ENCODE results near the gene BRCA1.
A peak's percentile ranks its signal among the peaks of the same experiment; 100 is the strongest.

BRCA1 gene

DNA sequence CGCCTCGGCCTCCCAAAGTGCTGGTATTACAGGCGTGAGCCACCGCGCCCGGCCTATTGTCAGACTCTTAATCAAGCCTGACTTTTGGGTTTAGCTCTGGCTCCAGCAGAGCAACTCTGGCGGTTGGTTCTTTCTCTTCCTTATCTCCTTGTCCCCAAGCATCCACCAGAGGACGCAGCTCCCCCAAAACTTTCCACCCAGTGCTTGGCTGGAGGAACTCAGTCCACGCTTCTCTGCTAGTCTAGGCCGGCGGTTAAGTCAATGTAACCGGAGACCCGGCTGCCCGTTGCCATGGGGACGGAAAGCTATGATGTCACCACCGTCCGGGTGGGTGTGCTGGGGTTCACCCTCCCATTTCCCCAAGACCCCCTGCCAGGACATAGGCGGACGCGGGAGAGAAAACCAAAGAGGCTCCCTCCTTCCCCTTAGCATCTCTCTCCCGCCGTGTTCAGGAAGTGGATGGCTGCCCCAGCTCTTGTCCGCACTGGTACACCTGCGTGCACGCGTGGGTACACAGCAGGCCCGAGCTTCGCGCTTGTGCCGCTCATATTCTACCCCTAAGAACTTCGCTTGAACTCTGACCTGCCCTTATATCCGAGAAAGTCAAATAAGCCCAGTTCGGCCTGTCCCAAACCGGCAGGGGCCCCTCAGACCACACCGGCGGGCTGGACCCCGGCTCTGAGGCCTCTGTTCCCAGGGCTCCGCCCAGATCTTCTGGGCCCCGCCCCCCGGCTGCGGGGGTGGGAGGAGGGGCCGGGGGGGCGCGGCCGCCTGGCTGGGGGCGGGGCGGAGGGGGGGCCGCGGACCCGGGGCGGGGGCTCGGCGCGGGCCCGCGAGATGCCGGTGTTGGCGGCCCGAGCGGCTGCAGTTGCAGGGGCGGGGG is 100.5 kb downstream of the BRCA1 start, which contains the start of gene RND2:
Gene RND2 (plus strand): TSS at position 825 of the 883 bp plus-strand sequence. CDS start 117 bp downstream, outside the sequence.
- Histone ChIP-seq H3K9ac (ENCODE audit: low read length) (peak within 1 kb of the TSS; percentile 54), H3K36me3 (ENCODE audit: control insufficient read depth, insufficient read depth, low read length) (no peaks in the 10 kb centered on the region), H3K4me1 (ENCODE audit: control insufficient read depth, insufficient read depth, low read length) (peaks cover 6% of the 10 kb centered on the region), H3K27me3 (ENCODE audit: control insufficient read depth, insufficient read depth, low read length) (no peaks in the 10 kb centered on the region), H3K27ac (ENCODE audit: low read depth, low read length) (peak within 1 kb of the TSS; percentile 70), H3K4me3 (ENCODE audit: low read length) (peak within 1 kb of the TSS; percentile 78)

DNA sequence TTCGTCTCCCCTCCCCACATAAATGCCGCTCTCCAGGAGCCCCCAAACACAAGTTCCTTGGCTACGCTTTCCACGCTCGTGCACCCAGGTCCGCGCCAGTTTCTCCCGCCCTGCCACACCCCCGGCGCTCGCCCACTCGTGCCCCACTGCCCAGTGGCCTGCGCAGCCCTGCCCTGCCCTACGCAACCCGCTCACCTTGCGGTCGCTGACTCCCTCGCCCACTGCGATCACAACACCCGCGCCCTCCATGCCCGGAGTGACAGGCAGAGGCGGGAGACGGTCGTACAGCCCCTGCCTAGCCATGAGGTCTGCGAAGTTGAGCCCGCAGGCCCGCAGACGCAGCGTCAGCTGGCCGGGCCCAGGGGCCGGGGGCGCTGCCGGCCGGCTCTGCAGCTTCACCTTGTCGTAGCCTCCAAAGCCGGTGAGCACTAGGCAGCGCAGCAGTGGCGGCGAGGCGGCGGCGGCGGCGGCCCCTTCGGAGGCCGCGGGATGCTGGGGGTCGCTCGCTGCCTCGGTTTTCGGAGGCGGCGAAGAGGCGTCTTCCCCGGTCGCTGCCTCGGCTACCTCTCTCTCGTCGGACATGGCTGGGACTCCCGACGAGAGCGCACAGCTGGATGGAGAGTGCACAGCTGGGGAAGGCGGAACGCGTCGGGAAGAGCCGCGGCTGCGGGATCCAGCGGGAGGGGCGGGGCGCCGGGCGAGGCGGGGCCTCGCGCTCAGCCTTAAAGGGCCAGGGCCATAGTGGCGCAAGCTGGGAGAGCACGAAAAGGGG is 103.2 kb downstream of the BRCA1 start, which contains the start of gene VAT1:
Gene VAT1 (minus strand): TSS at position 645 of the 772 bp plus-strand sequence. CDS start 63 bp downstream, at position 582.
- Histone ChIP-seq H3K4me3 (ENCODE audit: low read length) (peak within 1 kb of the TSS; percentile 99), H3K9ac (ENCODE audit: low read length) (peak within 1 kb of the TSS; percentile 70), H3K36me3 (ENCODE audit: control insufficient read depth, insufficient read depth, low read length) (peaks cover 8% of the 10 kb centered on the region), H3K4me1 (ENCODE audit: control insufficient read depth, insufficient read depth, low read length) (peaks cover 13% of the 10 kb centered on the region), H3K27me3 (ENCODE audit: control insufficient read depth, insufficient read depth, low read length) (no peaks in the 10 kb centered on the region), H3K27ac (ENCODE audit: low read depth, low read length) (peak within 1 kb of the TSS; percentile 82)

DNA sequence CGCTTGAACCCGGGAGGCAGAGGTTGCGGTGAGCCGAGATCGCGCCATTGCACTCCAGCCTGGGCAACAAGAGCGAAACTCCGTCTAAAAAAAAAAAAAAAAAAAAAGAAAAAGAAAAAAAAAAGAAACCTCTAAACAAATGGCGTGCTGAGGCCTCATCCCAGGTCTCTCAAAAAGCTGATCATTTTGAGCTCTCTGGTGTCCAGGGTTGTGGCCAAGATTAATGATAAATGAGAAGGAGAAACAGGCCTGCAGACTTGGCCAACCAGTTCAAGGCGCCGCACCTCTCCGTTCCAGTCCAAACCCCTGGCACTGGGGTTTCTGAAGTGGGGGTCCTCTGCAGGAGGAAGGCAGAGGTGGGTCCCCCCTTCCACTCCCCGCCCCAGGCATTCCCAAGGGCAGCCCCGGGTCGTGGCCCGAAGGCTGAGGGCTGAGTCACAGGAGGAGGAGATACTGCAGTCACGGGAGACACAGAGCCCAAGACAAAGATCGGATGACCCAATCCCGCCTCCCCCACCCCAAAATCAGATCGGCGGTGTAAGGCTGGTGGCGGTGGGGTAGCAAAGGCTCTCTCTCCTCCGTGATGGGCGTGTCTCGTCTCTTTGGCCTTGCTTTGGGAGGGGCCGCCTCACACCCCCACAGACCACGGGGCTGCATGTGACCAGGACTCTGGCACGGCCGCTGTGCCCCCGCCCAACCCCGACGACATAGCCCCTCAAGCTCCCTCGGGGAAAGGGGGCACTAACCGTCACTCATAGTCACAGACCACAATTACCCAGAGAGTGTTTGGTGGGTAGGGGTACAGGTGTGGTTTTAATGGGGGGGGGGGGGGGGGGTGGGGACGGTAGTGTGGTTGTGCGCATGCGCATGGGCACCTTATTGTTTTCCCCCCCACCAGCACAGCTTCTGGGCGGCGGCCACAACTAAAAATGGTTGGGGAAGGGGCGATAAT is 104.1 kb downstream of the BRCA1 start:
- Histone ChIP-seq H3K4me3 (ENCODE audit: low read length) (peak overlapping the region; percentile 99), H3K9ac (ENCODE audit: low read length) (peak overlapping the region; percentile 70), H3K27me3 (ENCODE audit: control insufficient read depth, insufficient read depth, low read length) (no peaks in the 10 kb centered on the region), H3K4me1 (ENCODE audit: control insufficient read depth, insufficient read depth, low read length) (peaks cover 13% of the 10 kb centered on the region), H3K27ac (ENCODE audit: low read depth, low read length) (peak overlapping the region; percentile 82), H3K36me3 (ENCODE audit: control insufficient read depth, insufficient read depth, low read length) (peaks cover 8% of the 10 kb centered on the region)

DNA sequence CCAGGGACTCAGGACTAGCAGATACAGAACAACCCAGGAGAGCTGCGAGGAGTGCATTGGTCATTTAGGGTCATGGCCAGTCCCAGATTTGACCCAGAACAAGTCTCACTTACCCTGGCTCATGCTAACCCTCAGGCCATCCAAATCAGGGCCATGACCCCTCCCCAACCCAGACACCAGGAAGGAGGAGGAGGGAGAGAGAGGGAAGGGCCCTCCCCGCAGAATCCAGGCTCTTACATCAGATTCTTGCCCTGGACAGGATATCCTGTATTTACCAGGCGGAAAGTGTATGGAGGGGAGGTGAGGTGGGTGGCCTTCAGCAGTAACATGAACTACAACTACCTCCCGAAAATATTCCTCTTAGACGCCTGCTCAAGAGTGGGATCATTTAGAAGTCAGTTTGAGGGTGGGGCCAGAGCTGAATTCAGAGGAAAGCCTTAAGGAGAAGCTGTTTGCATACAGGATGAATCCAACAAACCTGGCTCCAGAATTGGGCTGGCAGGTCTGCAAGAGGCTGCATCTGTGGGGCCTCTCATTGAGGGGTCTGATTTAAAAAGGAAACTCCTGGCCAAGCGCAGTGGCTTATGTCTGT is 105.0 kb downstream of the BRCA1 start:
- no peaks in the 10 kb centered on the region for H3K27me3 ChIP-seq (ENCODE audit: control insufficient read depth, insufficient read depth, low read length)
- no peak overlapping the region for H3K4me3 ChIP-seq (ENCODE audit: low read length)
- H3K9ac ChIP-seq (ENCODE audit: low read length): no peak overlapping the region
- H3K4me1 ChIP-seq (ENCODE audit: control insufficient read depth, insufficient read depth, low read length): peaks cover 13% of the 10 kb centered on the region
- H3K36me3 ChIP-seq (ENCODE audit: control insufficient read depth, insufficient read depth, low read length): peaks cover 8% of the 10 kb centered on the region
- H3K27ac ChIP-seq (ENCODE audit: low read depth, low read length): peak overlapping the region; percentile 50

DNA sequence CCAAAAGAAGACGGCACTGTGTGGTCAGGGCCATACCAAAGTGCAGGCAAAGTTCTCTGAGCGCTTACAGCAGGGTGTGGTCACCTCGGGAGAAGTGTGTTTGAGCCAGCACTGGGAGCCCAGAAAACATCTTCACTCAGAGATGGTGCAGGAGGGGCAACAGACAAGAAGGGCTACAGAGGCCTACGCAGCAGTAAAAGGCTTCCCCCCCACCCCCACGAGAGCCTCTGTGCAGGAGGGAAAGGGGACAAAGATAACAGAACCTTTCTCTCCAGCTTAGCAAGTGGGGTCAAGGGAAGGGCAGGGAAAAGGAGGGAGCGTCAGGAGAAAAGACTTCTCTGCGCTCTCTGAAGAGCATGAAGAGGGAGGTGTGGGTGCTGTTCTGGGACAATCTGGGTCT is 105.7 kb downstream of the BRCA1 start:
- peak overlapping the region; percentile 41 for H3K4me3 ChIP-seq (ENCODE audit: low read length)

DNA sequence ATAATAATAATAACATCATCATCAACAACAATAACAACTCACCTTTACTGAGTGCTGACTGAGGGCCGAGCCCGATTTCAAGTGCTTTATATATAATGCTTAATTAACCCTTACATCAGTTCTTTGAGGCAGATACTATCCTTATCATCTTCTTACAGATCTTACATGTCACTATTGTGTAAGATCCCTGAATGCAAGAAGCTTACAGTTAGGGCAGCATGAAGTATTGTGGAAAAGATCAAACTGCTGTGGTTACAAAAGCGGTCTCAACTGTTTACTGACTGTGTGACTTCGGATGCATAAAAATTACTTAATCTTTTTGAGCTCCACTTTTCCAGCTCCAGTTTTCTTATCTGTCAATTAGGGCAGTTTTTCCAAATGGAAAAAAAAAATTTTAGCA is 106.2 kb downstream of the BRCA1 start:
- peak overlapping the region; percentile 18 for H3K4me3 ChIP-seq (ENCODE audit: low read length)
- peaks cover 12% of the 10 kb centered on the region for H3K36me3 ChIP-seq (ENCODE audit: control insufficient read depth, insufficient read depth, low read length)
- H3K27me3 ChIP-seq (ENCODE audit: control insufficient read depth, insufficient read depth, low read length): no peaks in the 10 kb centered on the region
- no peak overlapping the region for H3K27ac ChIP-seq (ENCODE audit: low read depth, low read length)
- H3K9ac ChIP-seq (ENCODE audit: low read length): no peak overlapping the region
- H3K4me1 ChIP-seq (ENCODE audit: control insufficient read depth, insufficient read depth, low read length): peaks cover 13% of the 10 kb centered on the region

More for the DNA sequence above, 105.7 kb downstream of the BRCA1 start:
- Histone ChIP-seq H3K36me3 (ENCODE audit: control insufficient read depth, insufficient read depth, low read length) (peaks cover 12% of the 10 kb centered on the region), H3K4me1 (ENCODE audit: control insufficient read depth, insufficient read depth, low read length) (peaks cover 13% of the 10 kb centered on the region), H3K27me3 (ENCODE audit: control insufficient read depth, insufficient read depth, low read length) (no peaks in the 10 kb centered on the region), H3K27ac (ENCODE audit: low read depth, low read length) (peak overlapping the region; percentile 50), H3K9ac (ENCODE audit: low read length) (no peak overlapping the region)

DNA sequence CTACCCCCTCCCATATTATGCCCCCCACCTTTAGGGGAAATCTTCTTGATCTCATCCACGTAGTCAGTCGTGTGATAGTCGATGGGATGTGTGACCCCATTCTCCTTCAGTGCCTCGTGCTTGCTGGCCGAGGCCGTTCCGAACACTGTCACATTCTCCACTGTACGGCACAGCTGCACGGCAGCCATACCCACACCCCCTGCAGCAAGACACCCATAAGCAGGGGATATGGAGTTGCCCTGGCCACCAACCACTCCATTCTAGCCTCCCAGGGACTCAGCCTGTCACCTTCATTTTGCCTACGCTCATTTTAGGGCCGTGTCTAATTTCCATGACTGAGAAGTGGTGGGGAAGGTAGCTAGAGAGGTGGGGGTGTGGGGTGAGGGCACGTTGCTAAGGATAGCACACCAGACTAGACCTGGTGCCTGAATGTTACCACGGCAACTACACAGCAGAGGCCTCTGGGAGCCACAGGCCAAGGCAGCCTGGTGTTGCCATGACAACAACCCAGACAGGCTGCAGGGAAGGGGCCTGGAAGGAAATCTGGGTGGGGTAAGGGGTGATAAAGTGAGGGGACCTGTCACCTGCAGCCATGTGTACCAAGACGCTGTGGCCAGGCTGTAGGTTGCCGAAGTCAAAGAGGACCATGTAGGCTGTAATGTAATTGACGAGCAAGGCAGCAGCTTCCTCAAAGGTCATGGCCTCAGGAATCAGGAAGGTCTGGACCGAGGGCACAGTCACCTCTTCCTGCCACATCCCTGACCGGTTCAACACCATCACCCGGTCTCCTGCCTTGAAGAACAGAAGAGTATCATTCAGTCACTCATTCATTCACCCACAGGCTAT is 106.9 kb downstream of the BRCA1 start:
- Histone ChIP-seq H3K27ac (ENCODE audit: low read depth, low read length) (no peak overlapping the region), H3K4me1 (ENCODE audit: control insufficient read depth, insufficient read depth, low read length) (peaks cover 13% of the 10 kb centered on the region), H3K9ac (ENCODE audit: low read length) (no peak overlapping the region), H3K27me3 (ENCODE audit: control insufficient read depth, insufficient read depth, low read length) (no peaks in the 10 kb centered on the region), H3K36me3 (ENCODE audit: control insufficient read depth, insufficient read depth, low read length) (peaks cover 16% of the 10 kb centered on the region), H3K4me3 (ENCODE audit: low read length) (peak overlapping the region; percentile 18)

DNA sequence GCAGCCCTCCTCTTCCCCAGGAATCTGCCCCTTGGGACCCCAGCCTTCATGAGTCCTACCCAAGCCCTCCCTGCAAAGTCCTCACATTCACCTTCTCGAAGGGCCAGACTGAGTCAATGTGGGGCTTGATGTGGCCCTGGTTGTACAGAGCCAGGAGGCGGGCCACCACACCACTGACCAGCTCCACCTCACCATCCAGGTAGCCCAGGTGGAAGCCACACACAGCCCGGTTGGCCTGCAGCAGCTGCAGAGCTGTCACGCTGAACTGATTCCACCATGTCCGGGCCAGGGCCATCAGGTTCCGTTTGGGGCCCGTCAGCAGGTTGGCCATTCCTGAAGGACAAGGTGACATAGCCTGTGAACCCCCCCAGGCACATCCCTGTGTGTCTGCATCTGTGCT is 108.9 kb downstream of the BRCA1 start:
- Histone ChIP-seq H3K9ac (ENCODE audit: low read length) (no peak overlapping the region), H3K27me3 (ENCODE audit: control insufficient read depth, insufficient read depth, low read length) (no peaks in the 10 kb centered on the region), H3K36me3 (ENCODE audit: control insufficient read depth, insufficient read depth, low read length) (peaks cover 21% of the 10 kb centered on the region), H3K4me1 (ENCODE audit: control insufficient read depth, insufficient read depth, low read length) (peaks cover 13% of the 10 kb centered on the region), H3K27ac (ENCODE audit: low read depth, low read length) (no peak overlapping the region), H3K4me3 (ENCODE audit: low read length) (no peak overlapping the region)

DNA sequence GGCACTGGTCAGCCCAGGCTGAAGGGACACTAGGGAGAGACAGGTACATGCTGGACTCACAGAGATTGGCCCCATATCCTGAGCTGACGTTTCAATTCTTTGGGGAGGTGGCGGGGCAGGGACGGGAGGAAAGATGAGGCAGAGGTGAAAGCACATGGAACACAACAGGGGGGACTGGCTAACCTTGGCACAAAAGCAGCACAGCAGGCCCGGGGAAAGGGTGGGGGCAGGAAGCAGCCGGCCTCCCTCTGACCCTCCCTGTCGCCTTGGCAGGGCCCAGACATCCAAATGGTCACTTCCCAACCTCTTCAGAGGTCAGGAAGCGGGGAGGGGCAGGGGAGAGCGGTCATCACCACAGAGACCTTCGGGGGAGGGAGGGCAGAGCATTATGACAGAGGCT is 109.6 kb downstream of the BRCA1 start:
- no peak overlapping the region for H3K4me3 ChIP-seq (ENCODE audit: low read length)
- no peaks in the 10 kb centered on the region for H3K27me3 ChIP-seq (ENCODE audit: control insufficient read depth, insufficient read depth, low read length)
- H3K27ac ChIP-seq (ENCODE audit: low read depth, low read length): no peak overlapping the region
- H3K4me1 ChIP-seq (ENCODE audit: control insufficient read depth, insufficient read depth, low read length): peaks cover 13% of the 10 kb centered on the region
- H3K9ac ChIP-seq (ENCODE audit: low read length): no peak overlapping the region
- peaks cover 21% of the 10 kb centered on the region for H3K36me3 ChIP-seq (ENCODE audit: control insufficient read depth, insufficient read depth, low read length)

DNA sequence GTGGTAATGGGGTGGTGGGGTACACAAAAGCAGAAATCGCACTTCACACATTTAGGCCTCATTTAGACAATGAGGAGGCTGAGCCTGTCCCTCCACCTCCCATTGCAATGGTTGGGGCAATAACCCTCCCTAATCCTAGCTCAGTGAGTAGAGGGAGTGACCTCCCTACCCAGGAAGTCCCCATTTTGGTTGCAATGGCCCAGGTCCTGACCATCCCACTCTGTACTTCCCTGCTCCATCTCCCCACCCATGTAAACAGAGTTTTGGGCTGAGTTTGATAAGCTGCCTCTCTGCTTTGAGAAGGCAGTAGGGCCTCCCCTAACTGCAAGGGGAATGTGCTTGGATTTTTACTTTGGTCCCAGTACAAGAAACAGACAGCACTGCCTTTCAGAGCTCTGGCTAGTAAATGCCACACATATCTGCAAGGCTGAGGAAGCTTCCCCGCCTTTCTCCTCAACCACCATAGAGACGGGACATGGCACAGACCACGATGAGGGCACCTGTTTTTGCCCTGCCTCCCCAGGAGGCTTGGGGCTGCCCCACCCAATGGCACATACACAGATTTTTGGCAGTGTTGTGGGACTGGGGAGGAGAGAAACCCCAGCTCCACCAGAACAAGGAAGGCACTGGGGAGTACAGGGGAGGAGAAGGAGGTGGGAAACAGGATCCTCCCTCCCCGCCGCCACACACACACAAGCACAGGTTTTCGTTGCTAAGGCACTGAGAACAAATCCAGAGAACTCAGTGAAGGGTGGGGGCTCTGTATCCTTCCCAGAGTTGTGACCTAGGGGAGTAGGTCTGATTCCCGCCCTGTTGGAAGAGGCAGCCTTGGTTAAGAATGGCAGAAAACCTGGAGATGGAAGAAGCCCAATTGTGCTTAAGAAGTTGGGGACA is 110.3 kb downstream of the BRCA1 start:
- Histone ChIP-seq H3K27me3 (ENCODE audit: control insufficient read depth, insufficient read depth, low read length) (no peaks in the 10 kb centered on the region), H3K4me1 (ENCODE audit: control insufficient read depth, insufficient read depth, low read length) (peaks cover 9% of the 10 kb centered on the region), H3K9ac (ENCODE audit: low read length) (no peak overlapping the region), H3K27ac (ENCODE audit: low read depth, low read length) (no peak overlapping the region), H3K36me3 (ENCODE audit: control insufficient read depth, insufficient read depth, low read length) (peaks cover 21% of the 10 kb centered on the region), H3K4me3 (ENCODE audit: low read length) (no peak overlapping the region)
